DOHH2 (cell line): ENCODE data around the gene RALGAPA2.

ENCODE experiments used
- H3F3A ChIP-seq: fragments of 200-600 bp; sonication (generic), shearing (Covaris generic); 2 replicates; pipeline ENCODE4 v1.6.0; 2016; ENCODE audit warnings: antibody characterized with exemption, mild to moderate bottlenecking; ENCODE audit not compliant: control insufficient read depth, insufficient read depth
- H3K27ac ChIP-seq: fragments of 200-600 bp; sonication (generic); 2 replicates; pipeline ENCODE4 v1.5.1; 2014; ENCODE audit warnings: low read depth, mild to moderate bottlenecking, low read length, moderate library complexity
- H3K27me3 ChIP-seq: fragments of 200-600 bp; sonication (generic); 2 replicates; pipeline ENCODE4 v1.6.1; 2014; ENCODE audit warnings: mild to moderate bottlenecking, low read length, mixed read lengths; ENCODE audit not compliant: control insufficient read depth
- H3K36me3 ChIP-seq: fragments of 200-600 bp; sonication (generic); 2 replicates; pipeline ENCODE4 v1.6.1; 2014; ENCODE audit warnings: mild to moderate bottlenecking, low read length, moderate library complexity, mixed read lengths; ENCODE audit not compliant: control insufficient read depth
- H3K4me1 ChIP-seq: fragments of 200-600 bp; sonication (generic); 2 replicates; pipeline ENCODE4 v1.6.1; 2014; ENCODE audit warnings: mild to moderate bottlenecking, low read length, mixed read lengths; ENCODE audit not compliant: control insufficient read depth
- H3K4me2 ChIP-seq: fragments of 200-600 bp; sonication (generic); 2 replicates; pipeline ENCODE4 v1.6.0; 2014; ENCODE audit warnings: mild to moderate bottlenecking, low read length, moderate library complexity
- H3K4me3 ChIP-seq: fragments of 200-600 bp; sonication (generic); 2 replicates; pipeline ENCODE4 v1.5.1; 2014; ENCODE audit warnings: mild to moderate bottlenecking, low read length, mixed read lengths
- H3K79me2 ChIP-seq: fragments of 200-600 bp; sonication (generic); 2 replicates; pipeline ENCODE4 v1.6.1; 2014; ENCODE audit warnings: mild to moderate bottlenecking, low read length, mixed read lengths; ENCODE audit not compliant: control insufficient read depth
- H3K9me2 ChIP-seq: fragments of 200-600 bp; sonication (generic); replicated peaks from 2 replicates; pipeline ENCODE4 v1.6.1; 2014; ENCODE audit warnings: mild to moderate bottlenecking, low read length, mixed read lengths; ENCODE audit not compliant: control insufficient read depth
- H3K9me3 ChIP-seq: fragments of 200-600 bp; sonication (generic); 2 replicates; pipeline ENCODE4 v1.6.1; 2014; ENCODE audit warnings: antibody characterized with exemption, low read length, mixed read lengths; ENCODE audit not compliant: control insufficient read depth, insufficient read depth
- H4K20me1 ChIP-seq: fragments of 200-600 bp; sonication (generic); 2 replicates; pipeline ENCODE4 v1.6.0; 2014; ENCODE audit warnings: low read depth, mild to moderate bottlenecking, antibody characterized with exemption, low read length, moderate library complexity; ENCODE audit not compliant: control insufficient read depth, insufficient read depth
- EZH2phosphoT487 ChIP-seq: fragments of 200-600 bp; sonication (generic); IDR thresholded peaks from 2 replicates; pipeline ENCODE4 v1.6.1; 2017; ENCODE audit warnings: borderline replicate concordance, mild to moderate bottlenecking, antibody characterized with exemption, low read length, moderate library complexity, mixed read lengths
- TF ChIP-seq, protein P1 (sequence below): fragments of 200-600 bp; sonication (generic); IDR thresholded peaks from one replicate; pipeline ENCODE4 v1.5.1; 2014; ENCODE audit warnings: antibody characterized with exemption, mild to moderate bottlenecking, low read depth, low read length; ENCODE audit not compliant: poor library complexity, severe bottlenecking

The RALGAPA2 gene

DNA sequence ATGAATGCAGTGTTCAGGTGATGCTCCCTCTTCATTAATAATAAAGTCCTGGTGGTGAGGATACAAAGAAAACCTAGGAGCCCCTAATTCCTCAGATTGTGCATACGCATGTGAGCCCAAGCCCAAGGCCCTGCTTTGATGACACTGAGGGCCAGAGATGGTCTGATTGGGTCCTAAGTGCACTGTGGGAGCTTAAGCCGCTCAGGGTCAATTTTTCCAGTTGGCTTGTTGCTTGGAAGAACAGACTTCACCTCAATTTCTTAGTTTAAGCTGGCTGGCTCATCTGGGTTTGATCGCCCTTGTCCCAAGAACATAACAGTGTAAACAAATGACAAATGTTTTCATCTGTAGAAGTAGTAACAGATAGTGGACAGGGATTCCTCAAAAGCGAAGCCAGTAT is 303.1 kb downstream of the RALGAPA2 start:
- no peak overlapping the region for H3K4me3 ChIP-seq
- no peaks in the 10 kb centered on the region for H3K4me1 ChIP-seq
- H3K79me2 ChIP-seq = no peaks in the 10 kb centered on the region
- H3F3A ChIP-seq = no peaks in the 10 kb centered on the region
- TF ChIP-seq, protein P1, sequence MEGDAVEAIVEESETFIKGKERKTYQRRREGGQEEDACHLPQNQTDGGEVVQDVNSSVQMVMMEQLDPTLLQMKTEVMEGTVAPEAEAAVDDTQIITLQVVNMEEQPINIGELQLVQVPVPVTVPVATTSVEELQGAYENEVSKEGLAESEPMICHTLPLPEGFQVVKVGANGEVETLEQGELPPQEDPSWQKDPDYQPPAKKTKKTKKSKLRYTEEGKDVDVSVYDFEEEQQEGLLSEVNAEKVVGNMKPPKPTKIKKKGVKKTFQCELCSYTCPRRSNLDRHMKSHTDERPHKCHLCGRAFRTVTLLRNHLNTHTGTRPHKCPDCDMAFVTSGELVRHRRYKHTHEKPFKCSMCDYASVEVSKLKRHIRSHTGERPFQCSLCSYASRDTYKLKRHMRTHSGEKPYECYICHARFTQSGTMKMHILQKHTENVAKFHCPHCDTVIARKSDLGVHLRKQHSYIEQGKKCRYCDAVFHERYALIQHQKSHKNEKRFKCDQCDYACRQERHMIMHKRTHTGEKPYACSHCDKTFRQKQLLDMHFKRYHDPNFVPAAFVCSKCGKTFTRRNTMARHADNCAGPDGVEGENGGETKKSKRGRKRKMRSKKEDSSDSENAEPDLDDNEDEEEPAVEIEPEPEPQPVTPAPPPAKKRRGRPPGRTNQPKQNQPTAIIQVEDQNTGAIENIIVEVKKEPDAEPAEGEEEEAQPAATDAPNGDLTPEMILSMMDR = no peak
- TF ChIP-seq EZH2phosphoT487 = no peak
- H3K9me2 ChIP-seq = no peaks in the 10 kb centered on the region
- H3K4me2 ChIP-seq = no peak overlapping the region
- H4K20me1 ChIP-seq = no peaks in the 10 kb centered on the region
- no peaks in the 10 kb centered on the region for H3K9me3 ChIP-seq
- H3K27me3 ChIP-seq = no peaks in the 10 kb centered on the region
- H3K27ac ChIP-seq = no peak overlapping the region
- no peaks in the 10 kb centered on the region for H3K36me3 ChIP-seq

- Histone ChIP-seq H3K9me3 (no peaks in the 10 kb centered on the region), H3K27ac (no peak overlapping the region), H3K4me1 (no peaks in the 10 kb centered on the region), H3K9me2 (no peaks in the 10 kb centered on the region), H3K4me3 (no peak overlapping the region), H3K4me2 (no peak overlapping the region), H3K79me2 (no peaks in the 10 kb centered on the region), H3K36me3 (no peaks in the 10 kb centered on the region), H3F3A (no peaks in the 10 kb centered on the region), H3K27me3 (no peaks in the 10 kb centered on the region), H4K20me1 (no peaks in the 10 kb centered on the region)
- no peak for TF ChIP-seq EZH2phosphoT487
- TF ChIP-seq, protein P1 = peak; percentile 32
These were observed 304.3 kb downstream of the RALGAPA2 start for GRCh38 chr20:20407891-20408805.

DNA sequence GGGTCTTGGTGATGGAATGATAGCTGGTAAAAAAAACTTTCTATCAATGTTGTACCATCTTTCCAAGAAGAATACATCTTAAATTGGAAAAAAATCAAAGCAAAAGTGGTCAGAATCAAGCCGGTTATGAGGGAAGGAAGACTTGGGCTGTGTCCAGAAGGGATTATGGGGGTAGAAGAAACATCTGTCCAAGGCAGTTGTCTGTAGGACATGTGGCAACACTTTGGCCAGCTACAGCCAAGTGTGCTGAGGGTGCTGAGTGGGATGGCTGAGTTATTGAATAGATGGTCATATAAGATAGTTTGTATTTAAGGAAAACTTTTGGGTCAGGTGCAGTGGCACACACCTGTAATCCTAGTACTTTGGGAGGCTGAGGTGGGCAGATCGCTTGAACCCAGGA is 306.1 kb downstream of the RALGAPA2 start:
- Histone ChIP-seq H3K9me3 (no peaks in the 10 kb centered on the region), H3K36me3 (no peaks in the 10 kb centered on the region), H4K20me1 (no peaks in the 10 kb centered on the region), H3F3A (no peaks in the 10 kb centered on the region), H3K27ac (no peak overlapping the region), H3K27me3 (no peaks in the 10 kb centered on the region), H3K4me2 (no peak overlapping the region), H3K9me2 (no peaks in the 10 kb centered on the region), H3K4me1 (no peaks in the 10 kb centered on the region), H3K79me2 (no peaks in the 10 kb centered on the region), H3K4me3 (no peak overlapping the region)
- TF ChIP-seq, protein P1 = no peak
- TF ChIP-seq EZH2phosphoT487 = no peak
